SH-SY5Y (cell line): ENCODE data around the gene PLEKHD1.

ENCODE experiments used
- GATA2 ChIP-seq: IDR thresholded peaks from 2 replicates; pipeline ENCODE4 v1.6.1; 2011; ENCODE audit warnings: mild to moderate bottlenecking, low read depth, low read length
- GATA3 ChIP-seq: IDR thresholded peaks from 2 replicates; pipeline ENCODE4 v1.6.1; 2011; ENCODE audit warnings: low read depth, mild to moderate bottlenecking, low read length, moderate library complexity

- TF ChIP-seq GATA2 (no peak), GATA3 (no peak)
Observed at GRCh38 chr14:69567563-69567962, 83.0 kb downstream of the PLEKHD1 start.
